HG03196 (cell line): ENCODE measurements around the gene TRPM3.

Source experiments
- ATAC-seq: cut with Tn5 transposase; IDR thresholded peaks from one replicate; pipeline ENCODE4 v1.9.1; 2021; ENCODE audit not compliant: unreplicated experiment

The TRPM3 gene

GRCh38 chr9:71121275-71122021, at the start of gene TRPM3:
Gene TRPM3, minus strand, starts transcription at chr9:71121621. Its CDS starts 267 bp downstream, at chr9:71121354.
- ATAC-seq: no peak

- no peak for ATAC-seq
These were observed 47.0 kb upstream of the TRPM3 start for GRCh38 chr9:71168418-71168817.

GRCh38 chr9:71162126-71162525, 40.7 kb upstream of the TRPM3 start:
- ATAC-seq: no peak

GRCh38 chr9:71157731-71158130, 36.3 kb upstream of the TRPM3 start:
- ATAC-seq: no peak

GRCh38 chr9:71147368-71147767, 25.9 kb upstream of the TRPM3 start:
- ATAC-seq: no peak

- no peak for ATAC-seq
These were observed 25.1 kb upstream of the TRPM3 start for GRCh38 chr9:71146511-71146910.

GRCh38 chr9:71145179-71145578, 23.8 kb upstream of the TRPM3 start:
- no peak for ATAC-seq

GRCh38 chr9:71144495-71144894, 23.1 kb upstream of the TRPM3 start:
- no peak for ATAC-seq

- no peak for ATAC-seq
These were observed 15.3 kb upstream of the TRPM3 start for GRCh38 chr9:71136696-71137095.

GRCh38 chr9:71131145-71131544, 9.7 kb upstream of the TRPM3 start:
- ATAC-seq: no peak

GRCh38 chr9:71130521-71130920, 9.1 kb upstream of the TRPM3 start:
- ATAC-seq: no peak

GRCh38 chr9:71128796-71129195, 7.4 kb upstream of the TRPM3 start:
- ATAC-seq: no peak

- ATAC-seq: no peak
These were observed 5.9 kb upstream of the TRPM3 start for GRCh38 chr9:71127301-71127700.

GRCh38 chr9:71122421-71122820, 1.0 kb upstream of the TRPM3 start:
- ATAC-seq: no peak

GRCh38 chr9:71122022-71122275, 528 bp upstream of the TRPM3 start:
- ATAC-seq: no peak

- no peak for ATAC-seq
These were observed 747 bp downstream of the TRPM3 start for GRCh38 chr9:71120501-71121247.

- no peak for ATAC-seq
These were observed 1.7 kb downstream of the TRPM3 start for GRCh38 chr9:71119746-71120145.

GRCh38 chr9:71118324-71118723, 3.1 kb downstream of the TRPM3 start:
- no peak for ATAC-seq

GRCh38 chr9:71115448-71115975, 5.9 kb downstream of the TRPM3 start:
- no peak for ATAC-seq

- no peak for ATAC-seq
These were observed 8.6 kb downstream of the TRPM3 start for GRCh38 chr9:71112866-71113265.

GRCh38 chr9:71108937-71109336, 12.5 kb downstream of the TRPM3 start:
- ATAC-seq: no peak

GRCh38 chr9:71106992-71107391, 14.4 kb downstream of the TRPM3 start:
- no peak for ATAC-seq
